Neural cell (in vitro differentiated cells): ENCODE measurements around the gene HBEGF.

Experiments used
- EP300 ChIP-seq: fragments of 450-650 bp; conservative IDR thresholded peaks from 2 replicates; pipeline ENCODE4 v1.6.1; 2014; ENCODE audit warnings: antibody characterized with exemption, mild to moderate bottlenecking, moderate library complexity; ENCODE audit not compliant: poor library complexity, severe bottlenecking
- EZH2 ChIP-seq: fragments of 200-600, 300-800 bp; shearing (Covaris generic), sonication (generic); IDR thresholded peaks from 2 replicates; pipeline ENCODE4 v1.6.1; 2014; ENCODE audit warnings: antibody characterized with exemption, low read length, borderline replicate concordance, mild to moderate bottlenecking; ENCODE audit not compliant: insufficient read depth, poor library complexity, severe bottlenecking
- MXI1 ChIP-seq: fragments of 450-650 bp; conservative IDR thresholded peaks from 2 replicates; pipeline ENCODE4 v1.6.1; 2014; ENCODE audit warnings: antibody characterized with exemption, mild to moderate bottlenecking; ENCODE audit not compliant: poor library complexity, severe bottlenecking
- POLR2AphosphoS5 ChIP-seq: IDR thresholded peaks from 2 replicates; pipeline ENCODE4 v1.6.1; 2012
- RAD21 ChIP-seq: fragments of 450-650 bp; conservative IDR thresholded peaks from 2 replicates; pipeline ENCODE4 v1.6.1; 2014; ENCODE audit warnings: antibody characterized with exemption, mild to moderate bottlenecking, moderate library complexity
- SMC3 ChIP-seq: fragments of 450-650 bp; conservative IDR thresholded peaks from 2 replicates; pipeline ENCODE4 v1.6.1; 2014; ENCODE audit warnings: antibody characterized with exemption, mild to moderate bottlenecking, moderate library complexity; ENCODE audit not compliant: poor library complexity
- TAF1 ChIP-seq: IDR thresholded peaks from 2 replicates; pipeline ENCODE4 v1.6.1; 2012; ENCODE audit warnings: low read depth
- TF ChIP-seq, protein P1 (sequence below): fragments of 450-650 bp; IDR thresholded peaks from 2 replicates; pipeline ENCODE4 v1.5.1; 2014; ENCODE audit warnings: antibody characterized with exemption, mild to moderate bottlenecking, moderate library complexity; ENCODE audit not compliant: poor library complexity, severe bottlenecking

DNA sequence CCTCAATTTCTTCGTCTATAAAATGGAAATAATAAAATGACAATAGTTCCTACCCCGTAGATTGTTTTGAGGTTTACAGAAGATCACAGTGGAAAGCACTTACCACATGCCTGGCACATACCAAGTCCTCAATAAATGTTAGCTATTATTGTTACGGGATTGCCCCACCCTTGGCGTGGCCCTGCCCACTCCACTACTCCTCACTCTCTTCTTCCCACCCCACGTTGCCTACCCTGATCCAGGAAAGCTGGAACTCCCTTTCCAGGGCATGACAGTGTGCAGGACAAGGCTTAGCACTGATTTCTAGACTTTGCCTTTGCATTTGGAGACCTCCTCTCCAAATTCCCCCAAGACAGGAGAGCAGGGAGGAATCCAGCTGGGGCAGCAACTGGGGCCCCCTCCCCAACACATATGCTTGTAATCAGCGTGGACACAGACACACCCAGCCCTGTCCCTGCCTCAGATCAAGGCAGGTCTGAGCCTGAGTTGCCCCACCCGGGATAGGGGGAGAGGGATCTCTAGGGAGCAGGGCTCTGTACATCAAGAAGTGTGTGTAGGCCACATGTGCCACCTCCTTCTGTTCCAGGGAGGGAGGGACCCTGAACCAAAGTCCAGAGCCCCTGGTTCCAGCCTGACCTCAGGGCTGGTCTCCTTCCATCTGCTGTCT lies 20.3 kb upstream of the HBEGF start:
- TF ChIP-seq, protein P1, sequence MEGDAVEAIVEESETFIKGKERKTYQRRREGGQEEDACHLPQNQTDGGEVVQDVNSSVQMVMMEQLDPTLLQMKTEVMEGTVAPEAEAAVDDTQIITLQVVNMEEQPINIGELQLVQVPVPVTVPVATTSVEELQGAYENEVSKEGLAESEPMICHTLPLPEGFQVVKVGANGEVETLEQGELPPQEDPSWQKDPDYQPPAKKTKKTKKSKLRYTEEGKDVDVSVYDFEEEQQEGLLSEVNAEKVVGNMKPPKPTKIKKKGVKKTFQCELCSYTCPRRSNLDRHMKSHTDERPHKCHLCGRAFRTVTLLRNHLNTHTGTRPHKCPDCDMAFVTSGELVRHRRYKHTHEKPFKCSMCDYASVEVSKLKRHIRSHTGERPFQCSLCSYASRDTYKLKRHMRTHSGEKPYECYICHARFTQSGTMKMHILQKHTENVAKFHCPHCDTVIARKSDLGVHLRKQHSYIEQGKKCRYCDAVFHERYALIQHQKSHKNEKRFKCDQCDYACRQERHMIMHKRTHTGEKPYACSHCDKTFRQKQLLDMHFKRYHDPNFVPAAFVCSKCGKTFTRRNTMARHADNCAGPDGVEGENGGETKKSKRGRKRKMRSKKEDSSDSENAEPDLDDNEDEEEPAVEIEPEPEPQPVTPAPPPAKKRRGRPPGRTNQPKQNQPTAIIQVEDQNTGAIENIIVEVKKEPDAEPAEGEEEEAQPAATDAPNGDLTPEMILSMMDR: no peak
- TF ChIP-seq POLR2AphosphoS5: no peak
- TF ChIP-seq RAD21: no peak
- no peak for TF ChIP-seq EZH2
- TF ChIP-seq MXI1: no peak
- no peak for TF ChIP-seq TAF1
- no peak for TF ChIP-seq SMC3
- TF ChIP-seq EP300: no peak
